Measurements from ENCODE around the gene PLCH1. TPM values are rescaled to one million over a fixed set of nuclear protein-coding genes. Genes with fewer than 3 reads are reported as not detected.

Gene PLCH1
- total and polyA plus RNA-seq, 2 of the 8 experiments (the other 6 are each of a cell fraction or from before 2014, with no cell fraction given): 5.8 to 17.2 TPM

DNA sequence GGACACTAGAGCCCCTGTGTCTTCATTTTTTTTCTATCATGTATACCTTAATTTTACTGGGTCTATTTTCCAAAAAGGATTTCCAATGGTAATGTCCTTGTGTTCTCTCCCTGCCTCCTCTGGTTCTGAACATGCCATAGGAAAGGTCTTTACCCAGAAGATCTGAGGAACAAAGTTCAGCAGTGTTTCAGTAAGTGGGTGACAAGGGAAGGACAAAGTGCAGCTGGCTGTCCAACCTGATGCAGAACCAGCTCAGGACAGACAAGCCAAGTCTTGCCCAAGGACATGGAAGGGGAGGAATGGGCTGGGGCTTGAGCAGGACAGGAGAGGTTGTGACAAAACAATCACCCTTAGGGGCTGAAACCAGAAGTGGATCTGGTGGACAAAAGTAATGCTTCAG, 390.2 kb downstream of the PLCH1 start:
- CTCF ChIA-PET (ENCODE audit: partially characterized antibody): interaction anchor here (0.7 to 4.4 kb wide), 10 partner anchors 11 to 451 kb away, joined by 3 to 61 read pairs (median 4); partner anchors contain the start of gene C3orf33
- TF ChIP-seq JUN (IDR thresholded peaks at IDR 0.05; ENCODE audit: low read depth, low read length) (no peak), ZNF274 (IDR thresholded peaks at IDR 0.05; ENCODE audit: borderline replicate concordance, extremely low read depth, low read length) (no peak), MAFK (IDR thresholded peaks at IDR 0.05; ENCODE audit: low read depth, low read length) (no peak), RAD21 (IDR thresholded peaks at IDR 0.05 in 1 of 2, conservative IDR thresholded peaks at IDR 0.05 in 1 of 2; ENCODE audit: low read depth in 2 of 2, low read length in 2 of 2) (no peak), TAF7 (optimal IDR thresholded peaks at IDR 0.05; ENCODE audit: borderline replicate concordance, low read depth, low read length) (no peak), NRF1 (IDR thresholded peaks at IDR 0.05; ENCODE audit: low read depth, low read length) (no peak), PHF8 (conservative IDR thresholded peaks at IDR 0.05; ENCODE audit: low read depth, low read length) (no peak), SIRT6 (IDR thresholded peaks at IDR 0.05; ENCODE audit: low read length) (no peak), CTBP2 (IDR thresholded peaks at IDR 0.05; ENCODE audit: borderline replicate concordance, insufficient read depth, insufficient read length, low read length) (no peak), BACH1 (IDR thresholded peaks at IDR 0.05; ENCODE audit: low read length) (no peak), SP1 (IDR thresholded peaks at IDR 0.05; ENCODE audit: low read depth, low read length) (no peak), NANOG (IDR thresholded peaks at IDR 0.05; ENCODE audit: insufficient read depth, low read depth, low read length, poor library complexity, severe bottlenecking) (no peak)
- TF ChIP-seq, protein P1, sequence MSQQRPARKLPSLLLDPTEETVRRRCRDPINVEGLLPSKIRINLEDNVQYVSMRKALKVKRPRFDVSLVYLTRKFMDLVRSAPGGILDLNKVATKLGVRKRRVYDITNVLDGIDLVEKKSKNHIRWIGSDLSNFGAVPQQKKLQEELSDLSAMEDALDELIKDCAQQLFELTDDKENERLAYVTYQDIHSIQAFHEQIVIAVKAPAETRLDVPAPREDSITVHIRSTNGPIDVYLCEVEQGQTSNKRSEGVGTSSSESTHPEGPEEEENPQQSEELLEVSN (IDR thresholded peaks at IDR 0.05): no peak
- TF ChIP-seq, protein P2, sequence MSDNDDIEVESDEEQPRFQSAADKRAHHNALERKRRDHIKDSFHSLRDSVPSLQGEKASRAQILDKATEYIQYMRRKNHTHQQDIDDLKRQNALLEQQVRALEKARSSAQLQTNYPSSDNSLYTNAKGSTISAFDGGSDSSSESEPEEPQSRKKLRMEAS (IDR thresholded peaks at IDR 0.05): no peak

More for the DNA sequence above, 390.2 kb downstream of the PLCH1 start:
- H3K79me1 ChIP-seq (ENCODE audit: low read depth, low read length): no peaks in the 10 kb centered on the region
- H3K27me3 ChIP-seq (replicated peaks in 1 of 4; ENCODE audit: control insufficient read depth in 3 of 4, extremely low read depth in 1 of 4, insufficient read depth in 3 of 4, low read length in 3 of 4): peaks cover 0 to 2% (median 0%) of the 10 kb centered on the region in 4 experiments; a peak in 1 of 7 replicates
- H3K27ac ChIP-seq (ENCODE audit: low read depth, low read length): no peak overlapping the region
- H3K23ac ChIP-seq (ENCODE audit: insufficient read length): no peak overlapping the region
- H3K9ac ChIP-seq (replicated peaks in 1 of 4; ENCODE audit: extremely low read depth in 1 of 4, low read depth in 3 of 4, low read length in 3 of 4): no peak overlapping the region
- H2AFZ ChIP-seq (ENCODE audit: low read length): no peak overlapping the region
- no peaks in the 10 kb centered on the region for H3K79me2 ChIP-seq (ENCODE audit: control insufficient read depth in 1 of 2, insufficient read depth in 2 of 2, low read length in 2 of 2)
- no peaks in the 10 kb centered on the region; the same call in 1 of the 2 replicates for H3K23me2 ChIP-seq (ENCODE audit: low read depth, low read length)
- H2BK15ac ChIP-seq (ENCODE audit: low read length): no peak overlapping the region
- no peaks in the 10 kb centered on the region for H3K9me3 ChIP-seq (ENCODE audit: insufficient read depth in 2 of 2, low read depth in 1 of 2, low read length in 1 of 2)
- DNase-seq (ENCODE audit: low read depth in 1 of 2, low spot score in 2 of 2) (no peak), FAIRE-seq (no peak)
- H2BK120ac ChIP-seq (replicated peaks; ENCODE audit: low read depth, low read length): no peak overlapping the region
- no peak overlapping the region for H3K4me2 ChIP-seq (ENCODE audit: insufficient read depth in 1 of 2, low read depth in 2 of 2, low read length in 2 of 2)
- no peak overlapping the region for H3K4ac ChIP-seq (replicated peaks; ENCODE audit: insufficient read length, low read depth, low read length)
- no peak overlapping the region for H2AK5ac ChIP-seq (ENCODE audit: low read depth, low read length)
- H2BK12ac ChIP-seq (ENCODE audit: low read depth, low read length): no peak overlapping the region
- H4K91ac ChIP-seq (replicated peaks; ENCODE audit: insufficient read length, low read length): no peak overlapping the region
- no peak overlapping the region; the same call in 1 of the 2 replicates for H2BK20ac ChIP-seq (ENCODE audit: low read length)
- POLR2A ChIA-PET (ENCODE audit: partially characterized antibody): no interaction called here
- no peaks in the 10 kb centered on the region for H3K36me3 ChIP-seq (ENCODE audit: control insufficient read depth in 2 of 4, insufficient read depth in 4 of 4, low read length in 3 of 4)
- no peak overlapping the region for H3K14ac ChIP-seq (ENCODE audit: insufficient read length)
- H4K20me1 ChIP-seq (replicated peaks in 1 of 2; ENCODE audit: control insufficient read depth in 1 of 2, insufficient read depth in 2 of 2, low read length in 2 of 2): no peaks in the 10 kb centered on the region
- H4K5ac ChIP-seq (ENCODE audit: insufficient read length, low read depth, low read length): no peak overlapping the region
- no peak overlapping the region for H3K4me3 ChIP-seq (ENCODE audit: extremely low read depth in 1 of 4, insufficient read depth in 2 of 4, low read depth in 3 of 4, low read length in 4 of 4)
- H4K8ac ChIP-seq (ENCODE audit: extremely low read depth, insufficient read depth, low read length): no peak overlapping the region
- H3K4me1 ChIP-seq (replicated peaks in 1 of 4; ENCODE audit: control insufficient read depth in 3 of 4, insufficient read depth in 4 of 4, low read length in 3 of 4): peaks cover 2 to 6% (median 4%) of the 10 kb centered on the region in 4 experiments; a peak in 6 of 7 replicates
- H2BK5ac ChIP-seq (ENCODE audit: low read depth, low read length): no peak overlapping the region
- H3K18ac ChIP-seq (ENCODE audit: extremely low read depth, low read length): no peak overlapping the region
- no peak overlapping the region for H3K56ac ChIP-seq (replicated peaks; ENCODE audit: insufficient read length, low read depth, low read length)

All from H1 (cell line).